NCI-H128 (cell line): Measurements from ENCODE around the gene CPM.

Experiments
- DNase-seq: peaks from one replicate; lab custom pipeline; 2025; ENCODE audit not compliant: unreplicated experiment; lab: John Stamatoyannopoulos, UW

The CPM gene

DNA sequence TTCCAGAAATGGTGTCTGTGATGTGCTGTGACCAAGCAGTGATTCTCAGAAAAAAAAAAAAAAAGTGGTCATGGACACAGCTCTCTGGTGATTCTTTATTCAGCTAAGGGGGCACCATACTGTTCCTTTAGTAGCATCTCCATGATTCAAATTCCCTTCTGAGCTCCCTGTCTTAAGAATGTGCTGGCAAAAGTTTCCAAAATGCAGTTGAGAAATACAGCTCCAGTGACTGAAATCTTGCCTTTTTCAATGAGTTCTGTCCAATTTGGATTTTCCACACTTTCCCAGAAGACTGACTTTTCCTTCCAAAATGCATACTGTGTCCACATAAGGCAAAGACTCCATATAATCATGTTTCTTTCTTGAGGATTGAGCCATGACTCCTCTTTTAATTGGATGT is 24.3 kb upstream of the CPM start:
- DNase-seq, result no peak

DNA sequence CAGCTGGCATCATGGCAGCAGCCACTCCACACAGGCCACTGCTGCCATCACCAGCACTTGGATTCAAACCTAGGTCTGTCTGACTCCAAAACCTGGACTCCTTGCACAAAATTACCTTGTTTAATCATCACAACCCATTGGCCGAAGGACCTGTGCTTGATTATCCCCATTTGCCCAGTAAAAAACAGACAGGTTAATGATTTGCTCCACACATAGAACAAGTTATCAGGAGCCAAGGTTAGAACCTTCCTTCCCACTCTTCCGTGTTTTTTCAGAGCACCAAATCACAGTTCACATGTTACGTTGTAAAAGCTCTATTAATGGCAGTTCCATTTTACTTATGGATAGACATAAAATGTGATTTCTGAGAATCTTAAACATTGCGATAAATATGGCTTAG is 23.5 kb upstream of the CPM start:
- no peak for DNase-seq

DNA sequence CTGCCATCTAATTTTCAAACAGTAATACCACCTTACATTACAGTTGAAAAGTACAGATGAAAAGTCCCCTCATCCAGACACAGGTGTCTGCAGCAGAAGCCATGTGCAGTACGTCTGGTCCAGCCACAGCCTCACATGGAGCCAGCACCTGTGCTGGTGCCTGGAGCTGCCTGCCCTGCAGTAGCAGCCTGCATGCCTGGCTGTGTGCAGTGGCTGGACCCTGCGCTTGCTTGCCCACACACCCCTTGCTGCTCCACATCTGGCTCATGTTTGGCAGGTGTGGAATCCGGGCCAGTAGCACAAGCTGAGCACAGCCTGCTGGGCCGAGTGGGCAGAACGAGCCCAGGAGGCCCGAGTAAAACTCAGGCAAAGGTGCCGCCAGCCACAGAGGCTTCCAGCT is 21.8 kb upstream of the CPM start:
- no peak for DNase-seq

DNA sequence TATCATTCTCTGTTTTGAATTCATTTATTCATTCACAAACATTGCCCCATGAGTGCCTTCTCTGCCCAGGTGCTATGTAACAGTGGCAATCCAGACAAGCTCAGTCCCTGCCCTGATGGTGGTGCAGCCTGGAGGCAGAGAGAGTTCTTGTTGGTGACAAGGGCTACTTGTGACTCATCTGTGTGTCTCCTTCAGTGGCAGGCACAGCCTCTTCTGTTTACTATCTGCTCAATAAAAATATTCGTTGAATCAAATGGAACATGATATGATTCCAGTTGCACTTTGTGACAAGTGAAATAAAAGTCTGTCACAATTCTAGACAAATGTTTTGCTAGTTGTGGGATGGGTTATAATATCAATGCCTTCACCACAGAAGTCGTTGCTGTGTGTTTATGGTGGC is 20.6 kb upstream of the CPM start:
- no peak for DNase-seq

DNA sequence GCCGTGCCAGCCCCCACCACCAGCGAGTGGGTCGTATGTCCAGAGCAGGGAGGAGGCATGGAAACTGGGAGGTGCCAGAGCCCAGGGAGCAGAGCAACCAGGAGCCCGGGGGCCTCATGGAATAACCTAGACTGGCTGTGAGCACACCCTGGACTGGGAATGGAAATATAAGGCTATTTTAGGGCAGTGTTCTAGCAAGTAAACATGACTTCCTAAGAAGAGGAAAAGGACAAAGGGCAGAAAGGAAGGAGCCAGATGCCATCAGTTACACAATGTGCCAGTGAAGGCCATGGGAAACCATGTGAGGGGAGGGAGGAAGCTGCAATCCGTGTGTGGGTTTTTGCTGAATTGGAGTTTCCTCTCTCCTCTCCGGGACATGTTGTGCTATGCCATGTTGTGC is 18.7 kb upstream of the CPM start:
- no peak for DNase-seq

DNA sequence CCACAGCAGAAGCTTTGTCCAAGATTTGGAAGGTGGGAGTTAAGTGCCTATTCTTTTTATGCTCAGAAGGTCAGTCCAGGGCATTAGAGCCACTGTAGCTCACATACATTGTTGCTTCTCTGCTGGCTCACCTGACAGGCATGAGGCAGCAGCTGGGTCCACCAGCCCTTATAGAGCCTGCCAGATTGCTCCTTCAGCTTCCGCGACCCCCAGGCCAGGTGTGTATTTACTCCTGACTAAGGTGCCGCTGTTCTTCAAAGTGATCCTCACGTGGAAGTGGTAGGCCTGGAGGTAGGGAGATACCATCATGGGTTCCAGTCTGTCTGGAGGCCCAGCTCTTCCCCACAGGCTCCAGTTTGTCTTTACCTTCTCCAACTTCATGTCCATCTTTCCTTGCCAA is 17.5 kb upstream of the CPM start:
- DNase-seq, result no peak

DNA sequence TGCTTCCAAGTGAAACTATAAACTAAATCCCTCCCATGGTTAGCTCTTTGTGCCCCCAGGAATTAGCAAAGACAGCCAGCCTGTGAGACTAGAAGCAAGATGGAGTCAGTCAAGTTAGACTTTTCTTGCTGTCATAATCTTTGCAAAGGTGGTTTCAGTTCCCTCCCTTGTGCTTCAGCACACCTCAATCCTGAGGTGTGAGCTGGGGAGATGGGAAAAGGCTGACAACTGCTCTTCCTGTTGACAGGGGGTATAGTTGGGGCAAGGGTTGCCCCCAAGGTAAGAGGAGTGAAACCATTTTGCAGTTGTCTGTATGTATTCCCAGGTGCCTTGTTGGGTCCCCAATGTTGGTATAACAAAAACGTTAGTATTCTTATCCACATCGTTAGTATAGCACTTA is 12.3 kb upstream of the CPM start:
- DNase-seq, result no peak

DNA sequence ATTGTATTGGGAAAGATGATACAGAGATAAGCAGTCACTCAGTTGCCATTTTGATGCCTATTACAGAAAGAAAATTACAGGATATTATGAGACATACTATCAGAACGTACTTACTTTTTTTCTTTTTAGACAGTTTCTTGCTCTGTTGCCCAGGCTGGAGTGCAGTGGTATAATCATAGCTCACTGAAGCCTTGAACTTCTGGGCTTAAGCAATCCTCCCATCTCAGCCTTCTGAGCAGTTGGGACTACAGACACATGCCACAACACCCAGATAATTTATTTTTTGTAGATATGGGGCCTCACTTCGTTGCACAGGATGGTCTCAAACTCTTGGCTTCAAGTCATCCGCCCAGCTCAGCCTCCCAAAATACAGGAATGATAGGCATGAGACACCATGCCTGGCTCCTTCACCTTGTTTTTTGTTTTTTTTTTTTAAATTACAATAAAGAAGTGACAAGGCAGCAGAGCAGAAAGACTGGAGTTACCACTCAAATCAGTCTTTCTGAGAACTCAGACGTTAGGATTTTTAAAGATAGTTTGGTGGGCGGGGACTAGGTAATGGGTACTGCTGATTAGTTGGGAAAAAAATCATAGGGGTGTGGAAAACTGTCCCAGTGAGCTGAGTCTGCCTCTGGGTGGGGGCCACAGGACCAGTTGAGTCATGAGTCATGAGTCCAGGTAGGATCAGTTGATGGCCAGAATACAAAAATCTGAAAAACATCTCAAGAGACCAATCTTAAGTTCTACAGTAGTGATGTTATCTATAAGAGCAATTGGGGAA is 11.5 kb upstream of the CPM start:
- no peak for DNase-seq

DNA sequence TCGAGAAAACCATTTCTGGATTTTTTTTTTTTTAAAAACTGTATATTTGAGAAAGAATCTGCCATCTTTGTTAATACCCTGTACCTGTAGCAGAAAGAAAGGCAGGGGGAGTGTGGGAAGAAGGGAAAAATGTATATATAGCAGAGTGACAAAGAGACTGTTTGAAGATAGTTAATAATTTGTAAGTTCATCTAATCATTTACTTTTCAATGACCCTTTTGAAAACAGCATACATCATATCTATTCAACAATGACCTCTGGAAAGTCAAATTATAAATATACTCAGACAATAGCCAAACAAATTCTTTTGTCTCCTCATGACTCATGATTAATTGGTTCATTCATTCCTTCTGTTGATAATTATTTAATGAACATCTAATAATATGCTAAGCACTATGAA is 10.9 kb upstream of the CPM start:
- DNase-seq, result no peak

DNA sequence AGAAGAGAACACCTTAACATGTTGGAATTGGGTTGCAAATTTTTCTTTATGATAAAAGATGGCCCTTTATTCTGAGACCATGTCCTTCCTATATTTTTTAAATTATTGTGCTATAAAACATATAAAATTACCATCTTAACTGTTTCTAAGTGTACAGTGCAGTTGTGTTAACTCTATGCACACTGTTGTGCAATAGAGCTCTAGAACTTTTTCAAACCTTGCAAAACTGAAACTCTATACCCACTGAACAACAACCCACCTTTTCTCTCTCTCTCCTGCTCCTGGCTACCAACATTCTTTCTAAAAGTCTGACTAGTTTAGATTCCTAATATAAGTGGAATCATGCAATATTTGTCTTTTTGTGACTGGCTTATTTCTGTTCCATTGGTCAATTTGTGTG is 7.8 kb upstream of the CPM start:
- no peak for DNase-seq

DNA sequence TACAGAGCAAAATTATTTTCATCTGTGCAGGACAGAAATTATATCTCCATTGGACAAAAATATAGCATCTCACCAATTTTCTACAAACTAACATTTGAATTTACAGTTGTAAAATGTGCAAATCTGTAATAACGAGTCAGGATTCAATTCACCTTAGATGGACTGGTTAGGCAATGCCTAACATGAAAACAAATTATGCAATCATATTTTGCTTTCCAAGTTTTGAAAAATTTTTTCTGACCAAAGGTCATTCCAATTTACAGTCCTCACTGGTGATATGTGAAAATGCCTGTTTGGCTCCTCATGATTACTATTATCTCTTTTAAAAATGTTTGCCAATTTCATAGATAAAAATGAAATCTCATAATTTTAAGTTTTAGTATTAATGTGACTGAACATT is 6.5 kb upstream of the CPM start:
- DNase-seq, result no peak

DNA sequence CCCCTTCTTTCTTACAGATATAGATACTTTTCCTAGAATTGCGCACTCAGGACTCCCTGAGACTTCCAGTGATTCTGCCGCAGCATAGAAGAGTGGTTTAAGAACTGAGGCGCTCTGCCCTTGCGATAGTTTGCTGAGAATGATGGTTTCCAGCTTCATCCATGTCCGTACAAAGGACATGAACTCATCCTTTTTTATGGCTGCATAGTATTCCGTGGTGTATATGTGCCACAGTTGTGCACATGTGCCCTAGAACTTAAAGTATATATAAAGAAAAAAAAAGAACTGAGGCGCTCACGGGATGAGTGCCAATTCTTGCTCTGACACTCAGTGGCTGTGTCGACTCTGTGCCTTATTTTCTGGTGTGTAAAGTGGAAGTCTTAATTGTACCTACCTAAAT is 1.4 kb upstream of the CPM start:
- DNase-seq, result no peak

DNA sequence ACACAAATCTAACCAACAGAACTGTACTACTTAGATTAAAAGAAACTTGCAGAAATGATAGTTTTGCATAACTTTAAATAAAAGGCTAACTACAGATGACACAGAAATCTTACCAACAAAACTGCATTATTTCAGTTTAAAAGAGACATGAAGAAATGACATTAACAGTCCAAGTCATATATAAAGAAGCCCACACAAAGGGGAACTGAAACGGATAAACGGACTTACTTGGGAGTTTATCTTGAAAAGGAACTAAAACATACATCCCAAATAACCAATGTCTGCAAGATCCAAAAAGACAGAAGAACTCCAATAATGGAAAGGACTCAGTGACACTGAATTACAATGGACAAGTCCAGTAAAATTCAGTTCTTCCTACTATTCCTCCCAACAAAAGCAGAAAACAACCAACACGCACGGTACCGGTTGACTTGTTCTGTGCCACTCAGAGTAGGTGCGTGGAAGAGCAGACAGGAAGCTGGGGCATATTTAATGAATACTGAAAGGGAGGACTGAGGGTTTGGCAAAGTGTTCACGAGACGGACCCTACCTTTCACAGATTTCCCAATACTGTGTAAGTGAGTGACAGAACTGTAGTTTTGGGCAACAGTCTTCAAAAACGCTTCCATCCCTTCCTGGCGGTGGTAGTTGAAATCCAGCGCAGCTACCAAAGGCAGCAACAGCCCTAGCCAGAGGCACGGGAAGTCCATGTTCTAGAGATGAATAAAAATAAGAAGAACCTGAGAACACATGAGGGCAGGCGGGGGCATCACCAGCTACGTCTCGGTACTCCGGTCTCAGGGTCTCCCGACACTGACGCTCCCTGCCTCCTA is 627 bp downstream of the CPM start:
- DNase-seq, result no peak

DNA sequence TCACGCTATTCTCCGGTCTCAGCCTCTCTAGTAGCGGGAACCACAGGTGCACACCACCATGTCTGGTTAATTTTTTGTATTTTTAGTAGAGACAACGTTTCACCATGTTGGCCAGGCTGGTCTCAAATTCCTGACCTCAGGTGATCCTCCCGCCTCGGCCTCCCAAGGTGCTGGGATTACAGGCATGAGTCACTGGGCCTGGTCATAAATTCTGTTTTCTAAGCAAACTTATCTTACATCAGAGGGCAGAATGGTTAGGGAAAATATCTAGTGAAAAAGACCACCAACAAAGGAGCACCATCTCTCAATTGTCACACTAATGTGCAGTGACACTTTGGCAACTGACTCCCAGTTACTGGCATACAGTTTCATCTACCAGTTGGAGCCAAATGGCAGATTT is 2.8 kb downstream of the CPM start:
- no peak for DNase-seq

DNA sequence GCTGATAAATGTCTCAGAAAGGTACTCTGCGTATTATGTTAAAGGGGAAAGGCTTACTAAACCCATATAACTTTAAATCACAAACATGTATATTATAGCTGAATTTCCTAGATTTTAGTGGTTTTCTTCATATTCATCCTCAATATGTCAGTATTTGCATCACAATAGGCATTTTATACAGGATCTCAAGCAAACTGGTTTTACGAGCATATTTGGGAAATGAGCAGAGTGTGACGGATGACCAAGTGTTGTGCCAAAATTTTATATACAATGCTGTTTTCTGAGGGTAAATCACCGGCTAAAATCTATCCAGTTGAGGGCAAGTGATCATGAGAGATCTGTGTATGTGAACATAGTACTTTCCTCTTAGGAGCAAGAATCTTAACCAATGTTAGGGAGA is 8.4 kb downstream of the CPM start:
- DNase-seq, result no peak

DNA sequence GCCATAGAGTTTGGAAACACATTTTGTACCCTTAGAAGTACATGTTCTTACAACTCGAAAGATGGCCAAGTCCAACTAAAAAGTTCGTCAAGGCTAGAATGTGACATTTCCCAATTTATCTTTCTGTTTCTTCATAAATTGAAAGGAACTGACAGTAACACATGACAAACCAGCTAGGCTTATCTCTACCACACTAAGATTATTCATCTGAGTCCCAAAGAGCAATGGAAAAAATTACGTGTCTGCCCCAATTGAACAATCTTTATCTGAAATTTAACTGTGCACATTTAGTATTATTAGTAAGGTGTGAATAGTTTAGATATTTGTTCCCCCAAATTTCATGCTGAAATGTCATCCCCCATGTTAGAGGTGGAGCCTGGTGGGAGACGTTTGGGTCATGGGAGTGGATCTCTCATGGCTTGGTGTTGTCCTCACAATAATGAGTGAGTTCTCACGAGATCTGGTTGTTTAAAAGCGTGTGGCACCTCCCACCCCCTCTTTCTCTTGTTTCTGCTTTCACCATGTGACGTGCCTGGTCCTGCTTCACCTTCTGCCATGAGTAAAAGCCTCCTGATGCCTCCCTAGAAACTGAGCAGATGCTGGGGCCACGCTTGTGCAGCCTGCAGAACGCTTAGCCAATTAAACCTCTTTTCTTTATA is 13.3 kb downstream of the CPM start:
- DNase-seq, result no peak

DNA sequence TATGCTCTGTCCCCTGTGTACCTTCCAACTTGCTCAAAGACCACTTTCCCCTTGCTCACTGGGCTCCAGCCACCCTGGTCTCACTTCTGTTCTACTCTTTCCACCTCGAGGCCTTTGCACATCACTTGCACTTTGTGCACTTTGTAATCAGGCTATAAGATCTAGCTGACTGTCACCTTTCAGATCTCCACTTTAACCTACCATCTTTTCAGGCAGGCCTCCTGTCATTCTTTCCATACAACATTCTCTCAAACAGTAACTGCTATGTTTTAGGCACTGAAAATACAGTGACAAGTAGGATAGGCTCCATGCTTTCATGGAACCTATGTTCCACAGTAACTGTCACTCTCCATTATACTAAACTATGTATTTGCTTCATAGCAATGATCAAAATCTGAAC is 14.0 kb downstream of the CPM start:
- DNase-seq, result no peak

DNA sequence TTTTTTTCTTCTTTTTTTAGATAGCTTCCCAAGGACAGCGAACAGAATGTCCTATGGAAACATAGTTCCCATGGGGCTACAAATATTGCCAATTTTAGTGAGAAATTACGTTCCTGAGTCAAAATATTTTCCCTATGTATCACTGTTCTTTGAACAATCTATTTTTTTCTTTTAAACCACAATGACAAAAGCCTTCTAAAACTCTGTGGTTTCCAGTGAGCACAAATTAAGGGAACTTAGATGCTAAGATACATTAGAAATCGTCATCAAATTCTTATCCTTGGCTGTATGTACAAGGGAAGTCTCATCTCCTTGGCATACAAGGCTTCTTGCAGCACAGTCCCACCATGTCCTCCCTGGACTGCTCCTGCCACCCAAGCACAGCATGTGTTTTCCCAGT is 17.9 kb downstream of the CPM start:
- DNase-seq, result no peak

DNA sequence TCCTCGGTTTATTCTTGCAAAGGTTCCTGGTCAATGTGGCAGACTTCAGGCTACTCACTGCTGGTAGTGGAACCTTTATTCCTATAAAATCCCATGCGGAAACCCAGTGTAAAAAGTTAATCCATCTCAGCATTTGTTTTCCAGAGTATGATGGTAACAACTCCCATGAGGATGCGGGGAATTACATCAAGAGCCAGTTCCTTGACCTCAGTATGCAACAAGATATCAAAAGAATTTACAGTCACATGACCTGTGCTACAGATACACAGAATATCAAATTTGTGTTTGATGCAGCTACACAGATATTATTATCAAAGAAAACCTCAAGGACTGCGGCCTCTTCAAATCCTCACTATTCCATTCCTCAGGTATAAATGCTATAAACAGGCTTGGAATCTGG is 19.3 kb downstream of the CPM start:
- DNase-seq, result no peak

DNA sequence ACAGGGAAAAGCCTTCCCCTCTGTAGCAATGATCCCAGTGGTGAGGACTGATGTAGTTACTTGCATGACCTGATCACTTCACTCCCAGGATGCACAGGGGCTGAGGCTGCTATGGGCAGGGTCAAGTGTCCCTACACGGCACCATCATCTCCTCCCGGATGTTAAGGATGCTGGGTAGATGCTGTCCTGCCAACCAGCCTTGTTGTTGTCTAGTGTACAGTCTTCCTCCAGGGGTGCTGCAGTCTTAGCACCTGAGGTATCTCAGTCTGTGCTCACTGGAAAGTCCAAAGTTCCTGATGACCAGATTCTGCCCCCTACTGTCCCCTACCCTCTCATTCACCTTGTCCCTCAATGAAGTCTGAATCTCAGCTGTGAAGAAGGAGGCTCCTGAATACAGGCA is 20.1 kb downstream of the CPM start:
- DNase-seq, result no peak

DNA sequence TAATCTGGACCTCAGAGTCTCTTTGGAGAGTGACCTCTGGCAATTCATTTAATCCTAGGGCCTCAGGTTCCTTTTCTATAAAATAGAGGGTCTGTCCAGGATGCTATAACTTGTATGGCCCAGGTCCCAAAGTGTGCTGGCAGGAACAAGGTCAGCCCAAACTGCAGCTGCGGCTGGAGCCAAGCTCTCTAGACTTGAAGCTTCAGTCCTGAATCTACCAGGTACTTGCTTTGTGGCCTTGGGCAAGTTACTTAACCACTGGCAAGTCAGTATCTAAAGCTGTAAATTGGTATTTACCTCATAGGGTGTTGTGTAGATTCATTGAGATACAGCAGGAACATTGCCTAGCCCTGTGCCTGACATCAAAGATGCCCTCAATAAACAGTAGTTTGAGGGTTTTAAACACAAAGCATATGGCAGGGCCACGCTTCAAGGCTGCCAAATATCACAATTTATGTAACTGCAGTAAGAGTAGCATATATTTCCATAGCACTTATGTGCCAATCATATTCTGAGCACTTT is 21.7 kb downstream of the CPM start:
- DNase-seq, result no peak

DNA sequence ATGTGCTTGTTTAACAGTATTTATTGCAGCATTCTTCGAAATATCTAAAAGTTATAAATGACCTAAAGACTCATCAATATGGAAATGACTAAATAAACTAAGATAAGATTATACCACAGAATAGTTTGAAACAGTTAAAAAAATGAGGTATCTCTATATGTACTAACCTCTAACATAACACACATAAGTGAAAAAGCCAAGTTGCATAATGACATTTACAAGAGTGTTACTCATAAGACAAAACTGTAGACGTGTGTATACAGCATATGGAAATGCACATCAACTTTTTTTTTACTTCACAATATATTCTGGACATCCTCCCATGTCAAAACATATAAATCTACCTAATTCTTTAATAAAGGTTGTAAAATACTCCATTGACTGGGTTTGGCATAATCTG is 22.8 kb downstream of the CPM start:
- no peak for DNase-seq
